Superior temporal gyrus (tissue), 1 donor: Measurements from ENCODE around the gene MAP3K5.
"Not testable (repeated sequence)": the region's sequence is repeated elsewhere in the genome, so short reads cannot be mapped to it uniquely, and the experiment has no call there.

Experiments
- DNase-seq: peaks from one replicate; pipeline ENCODE4 v3.0.0-alpha.2; 2016; ENCODE audit errors: extremely low spot score

The MAP3K5 gene

GRCh38 chr6:136792410-136793262 lies at the start of gene MAP3K5:
Gene MAP3K5, minus strand, starts transcription at chr6:136792477. Its CDS starts 320 bp downstream, at chr6:136792157.
- DNase-seq, result peak; percentile 85

- no peak for DNase-seq
Observed at GRCh38 chr6:136840276-136841001, 48.2 kb upstream of the MAP3K5 start.

- DNase-seq, result no peak
Observed at GRCh38 chr6:136831873-136832562, 39.7 kb upstream of the MAP3K5 start.

GRCh38 chr6:136826216-136826615 lies 33.9 kb upstream of the MAP3K5 start:
- DNase-seq, result no peak

GRCh38 chr6:136823128-136823660 lies 30.9 kb upstream of the MAP3K5 start:
- no peak for DNase-seq

GRCh38 chr6:136822376-136823127 lies 30.3 kb upstream of the MAP3K5 start, which contains the start of gene PEX7:
Gene PEX7, plus strand, starts transcription at chr6:136822592. Its CDS starts 74 bp downstream, at chr6:136822666.
- DNase-seq, result peak; percentile 97

- DNase-seq, result no peak
Observed at GRCh38 chr6:136822046-136822375, 29.7 kb upstream of the MAP3K5 start.

GRCh38 chr6:136820561-136820960 lies 28.3 kb upstream of the MAP3K5 start:
- no peak for DNase-seq

GRCh38 chr6:136816656-136817055 lies 24.4 kb upstream of the MAP3K5 start:
- no peak for DNase-seq

- not testable (repeated sequence) for DNase-seq
Observed at GRCh38 chr6:136815608-136816007, 23.3 kb upstream of the MAP3K5 start.

- DNase-seq, result no peak
Observed at GRCh38 chr6:136812174-136812573, 19.9 kb upstream of the MAP3K5 start.

- no peak for DNase-seq
Observed at GRCh38 chr6:136811272-136811671, 19.0 kb upstream of the MAP3K5 start.

GRCh38 chr6:136809091-136809860 lies 17.0 kb upstream of the MAP3K5 start:
- no peak for DNase-seq

- no peak for DNase-seq
Observed at GRCh38 chr6:136803608-136804007, 11.3 kb upstream of the MAP3K5 start.

- no peak for DNase-seq
Observed at GRCh38 chr6:136801581-136801980, 9.3 kb upstream of the MAP3K5 start.

- no peak for DNase-seq
Observed at GRCh38 chr6:136798044-136798443, 5.8 kb upstream of the MAP3K5 start.

- no peak for DNase-seq
Observed at GRCh38 chr6:136795996-136796395, 3.7 kb upstream of the MAP3K5 start.

GRCh38 chr6:136795386-136795785 lies 3.1 kb upstream of the MAP3K5 start:
- DNase-seq, result no peak

- no peak for DNase-seq
Observed at GRCh38 chr6:136793363-136793762, 1.1 kb upstream of the MAP3K5 start.

GRCh38 chr6:136792095-136792409 lies 225 bp downstream of the MAP3K5 start:
- no peak for DNase-seq
